HepG2 (cell line): ENCODE measurements around the gene PLA2G4C. TPM values are rescaled to one million over a fixed set of nuclear protein-coding genes. Genes with fewer than 3 reads are reported as not detected.

ENCODE experiments used
- ATAC-seq: fragments of 200-7000 bp; cut with Tn5 transposase; 3 replicates; pipeline ENCODE4 v1.9.1; 2020; ENCODE audit warnings: mild to moderate bottlenecking, moderate library complexity
- BruUV-seq: library from RNA; stranded (reverse); fragments of 400-500 nt; replicated peaks from 2 replicates; lab custom pipeline; 2021; lab: Mats Ljungman, UMichigan
- CTCF ChIA-PET: fragments of 300-600 bp; formaldehyde crosslinking; extraction: SDS; loops from one replicate; lab custom pipeline; 2021; ENCODE audit warnings: low total read pairs, inconsistent platforms, low intra/inter-chr PET ratio; lab: Yijun Ruan, JAX
- POLR2A ChIA-PET: fragments of 350-600 bp; sonication (Branson Sonifier 250); formaldehyde crosslinking; loops from one replicate; lab custom pipeline; 2020; ENCODE audit warnings: antibody characterized with exemption, inconsistent platforms; lab: Yijun Ruan, JAX
- DNase-seq: peaks from one replicate; pipeline ENCODE4 v3.0.0-alpha.2; 2015; ENCODE audit warnings: low spot score
- FAIRE-seq: peaks from 3 replicates; lab custom pipeline; 2011; peaks lifted over from hg19 to GRCh38; lab: Jason Lieb, UNC
- H2AFZ ChIP-seq: one replicate; pipeline ENCODE4 v1.6.1; 2011; ENCODE audit warnings: low read length, inconsistent platforms
- H3K27ac ChIP-seq: fragments of 300-600 bp; 3 replicates; pipeline ENCODE4 v1.8.0; 2011; ENCODE audit warnings: mixed run types, mild to moderate bottlenecking, mixed read lengths, low read length, inconsistent platforms; ENCODE audit not compliant: insufficient read depth; ENCODE audit errors: extremely low read length
- H3K27me3 ChIP-seq, 2 experiments: fragments of 200-600 bp in 1 of 2; 2 replicates in 1 of 2; 3 replicates in 1 of 2; pipeline versions ENCODE4 v1.6.0 to v1.8.0; 2011; ENCODE audit warnings: low read length in 2 of 2, mild to moderate bottlenecking in 2 of 2, moderate library complexity in 2 of 2, inconsistent platforms in 1 of 2; ENCODE audit not compliant: insufficient read depth in 2 of 2, control insufficient read depth in 1 of 2
- H3K36me3 ChIP-seq, 2 experiments: fragments of 200-600 bp in 1 of 2; replicated peaks in 1 of 2; 2 replicates in 1 of 2; 3 replicates in 1 of 2; pipeline versions ENCODE4 v1.5.1 to v1.8.0; 2011; ENCODE audit warnings: low read length in 2 of 2, inconsistent platforms in 1 of 2; ENCODE audit not compliant: insufficient read depth in 2 of 2, control insufficient read depth in 1 of 2
- H3K4me1 ChIP-seq: 2 replicates; pipeline ENCODE4 v1.5.1; 2012; ENCODE audit warnings: low read length, inconsistent platforms; ENCODE audit not compliant: insufficient read depth
- H3K4me2 ChIP-seq: 2 replicates; pipeline ENCODE4 v1.6.0; 2011; ENCODE audit warnings: low read depth, low read length, inconsistent platforms
- H3K4me3 ChIP-seq, 3 experiments: fragments of 200-600 bp in 1 of 3; sonication (generic), shearing (Covaris generic) in 1 of 3; replicated peaks in 1 of 3; 2 replicates each; pipeline ENCODE4 v1.5.1; 2011 to 2016; ENCODE audit warnings: low read length in 3 of 3, inconsistent platforms in 2 of 3, low read depth in 2 of 3, mild to moderate bottlenecking in 2 of 3, control low read depth in 1 of 3, mixed read lengths in 1 of 3; ENCODE audit not compliant: insufficient read depth in 1 of 3
- H3K79me2 ChIP-seq: one replicate; pipeline ENCODE4 v1.6.1; 2011; ENCODE audit warnings: low read length, inconsistent platforms; ENCODE audit not compliant: insufficient read depth
- H3K9ac ChIP-seq: 2 replicates; pipeline ENCODE4 v1.6.0; 2011; ENCODE audit warnings: mild to moderate bottlenecking, low read depth, low read length, inconsistent platforms; ENCODE audit not compliant: insufficient read depth
- H3K9me3 ChIP-seq: 2 replicates; pipeline ENCODE4 v1.5.1; 2012; ENCODE audit warnings: mild to moderate bottlenecking, low read length
- H4K20me1 ChIP-seq: 2 replicates; pipeline ENCODE4 v1.6.0; 2011; ENCODE audit warnings: inconsistent platforms, mild to moderate bottlenecking, low read length, moderate library complexity; ENCODE audit not compliant: insufficient read depth
- GFI1 ChIP-seq: sonication (generic); formaldehyde crosslinking; IDR thresholded peaks from 2 replicates; pipeline ENCODE4 v1.5.0; 2020; ENCODE audit warnings: missing genetic modification reagents, mild to moderate bottlenecking, borderline replicate concordance
- HDAC2 ChIP-seq: sonication (generic); formaldehyde crosslinking; IDR thresholded peaks from 2 replicates; pipeline ENCODE4 v1.4.0; 2020; ENCODE audit warnings: missing genetic modification reagents
- HMGXB4 ChIP-seq, 2 experiments: sonication (generic) in 1 of 2; formaldehyde crosslinking in 1 of 2; IDR thresholded peaks; 2 replicates each; pipeline versions ENCODE4 v1.4.0 to v1.6.1; 2018 to 2020; ENCODE audit warnings: missing genetic modification reagents in 2 of 2, borderline replicate concordance in 1 of 2, low read depth in 1 of 2, mild to moderate bottlenecking in 1 of 2, missing biosample characterization in 1 of 2
- MIER3 ChIP-seq: IDR thresholded peaks from 2 replicates; pipeline ENCODE4 v1.6.1; 2016; ENCODE audit warnings: missing compliant biosample characterization, borderline replicate concordance
- MIXL1 ChIP-seq: IDR thresholded peaks from 2 replicates; pipeline ENCODE4 v1.6.1; 2016
- MYC ChIP-seq: sonication (generic); formaldehyde crosslinking; IDR thresholded peaks from 2 replicates; pipeline ENCODE4 v1.9.0; 2021; ENCODE audit warnings: missing genetic modification reagents, borderline replicate concordance
- NCOA2 ChIP-seq: sonication (generic); formaldehyde crosslinking; IDR thresholded peaks from 2 replicates; pipeline ENCODE4 v1.8.0; 2022; ENCODE audit warnings: inconsistent platforms
- PRDM10 ChIP-seq: sonication (generic); formaldehyde crosslinking; IDR thresholded peaks from 2 replicates; pipeline ENCODE4 v1.4.0; 2020; ENCODE audit warnings: low read depth, missing genetic modification reagents
- RFX1 ChIP-seq: fragments of 450-650 bp; IDR thresholded peaks from 2 replicates; pipeline ENCODE4 v1.6.1; 2017
- RXRA ChIP-seq: sonication (generic); formaldehyde crosslinking; IDR thresholded peaks from 2 replicates; pipeline ENCODE4 v1.5.1; 2020; ENCODE audit warnings: missing genetic modification reagents
- SMC3 ChIP-seq: IDR thresholded peaks from 2 replicates; pipeline ENCODE4 v1.6.1; 2011; ENCODE audit warnings: low read length, improper control_type of control experiment
- SNAPC2 ChIP-seq: sonication (generic); formaldehyde crosslinking; IDR thresholded peaks from 2 replicates; pipeline ENCODE4 v1.8.1; 2022; ENCODE audit warnings: mild to moderate bottlenecking, missing genetic modification reagents
- ZNF451 ChIP-seq: sonication (generic); formaldehyde crosslinking; IDR thresholded peaks from 2 replicates; pipeline ENCODE4 v1.5.0; 2020; ENCODE audit warnings: mild to moderate bottlenecking, missing genetic modification reagents
- ZNF678 ChIP-seq: sonication (generic); formaldehyde crosslinking; IDR thresholded peaks from 2 replicates; pipeline ENCODE4 v1.4.0; 2020; ENCODE audit warnings: mild to moderate bottlenecking, missing genetic modification reagents
- ZNF839 ChIP-seq: sonication (generic); formaldehyde crosslinking; IDR thresholded peaks from 2 replicates; pipeline ENCODE4 v1.4.0; 2020; ENCODE audit warnings: missing genetic modification reagents, mild to moderate bottlenecking, borderline replicate concordance
- ZSCAN29 ChIP-seq: sonication (generic); formaldehyde crosslinking; conservative IDR thresholded peaks from 2 replicates; pipeline ENCODE4 v1.4.0; 2020; ENCODE audit warnings: mild to moderate bottlenecking, missing genetic modification reagents
- WGBS: methylation state at CpG from one replicate; pipeline ENCODE4 v1.1.6; 2017; ENCODE audit warnings: low lambda C conversion rate; 5-methylcytosine and 5-hydroxymethylcytosine counted together
- in situ Hi-C: cut with HindIII; loops from 2 replicates; pipeline ENCODE4 v1.10.0; 2017; ENCODE audit warnings: low pct_unique_long_range_greater_than_20kb; ENCODE audit not compliant: extremely low pct_ligation_motif_present
- intact Hi-C: fragments of 100-400 bp; cut with micrococcal nuclease; formaldehyde crosslinking; loops from one replicate; pipeline ENCODE4 v1.10.0; 2022; ENCODE audit not compliant: unreplicated experiment
- polyA plus RNA-seq, 8 experiments: library from polyadenylated mRNA; depleted of rRNA in 3 of 8; stranded (reverse) in 7 of 8; unstranded in 1 of 8; fragments of >200 nt; fragmentation: Illumina TruSeq in 4 of 8; extraction: Trizol in 4 of 8; gene quantifications; 2 replicates each; pipeline versions ENCODE4 v1.2.1 to v1.2.3, GENCODE V29; 2011 to 2016; ENCODE audit warnings: low read depth in 4 of 8, missing spikeins in 1 of 8, mixed read lengths in 1 of 8; ENCODE audit not compliant: insufficient read depth in 1 of 8
- total RNA-seq, 5 experiments: library from RNA; depleted of rRNA; stranded (reverse); fragments of >200 nt; fragmentation: Illumina TruSeq; extraction: Trizol; gene quantifications; 2 replicates each; pipeline ENCODE4 v1.2.3, GENCODE V29; 2016; ENCODE audit warnings: low read depth in 1 of 5
- TF ChIP-seq, protein P1 (sequence below): sonication (generic); formaldehyde crosslinking; IDR thresholded peaks from 2 replicates; pipeline ENCODE4 v1.8.0; 2022; ENCODE audit warnings: missing genetic modification reagents, mild to moderate bottlenecking, inconsistent platforms, borderline replicate concordance
- TF ChIP-seq, protein P2 (sequence below): sonication (generic); formaldehyde crosslinking; IDR thresholded peaks from 2 replicates; pipeline ENCODE4 v1.5.1; 2020; ENCODE audit warnings: missing genetic modification reagents, mild to moderate bottlenecking, borderline replicate concordance

Gene PLA2G4C
- total and polyA plus RNA-seq, 2 of the 13 experiments (the other 11 are each of a cell fraction or from before 2014, with no cell fraction given), result 1.6 to 1.7 TPM

GRCh38 chr19:48023011-48023410, 87.6 kb downstream of the PLA2G4C start (continued):
- TF ChIP-seq HMGXB4 (CRISPR knock-in tag; IDR thresholded peaks at IDR 0.05; ENCODE audit: borderline replicate concordance in 1 of 2, low read depth in 1 of 2), result no peak
- TF ChIP-seq SMC3, result no peak
- TF ChIP-seq, protein P1, sequence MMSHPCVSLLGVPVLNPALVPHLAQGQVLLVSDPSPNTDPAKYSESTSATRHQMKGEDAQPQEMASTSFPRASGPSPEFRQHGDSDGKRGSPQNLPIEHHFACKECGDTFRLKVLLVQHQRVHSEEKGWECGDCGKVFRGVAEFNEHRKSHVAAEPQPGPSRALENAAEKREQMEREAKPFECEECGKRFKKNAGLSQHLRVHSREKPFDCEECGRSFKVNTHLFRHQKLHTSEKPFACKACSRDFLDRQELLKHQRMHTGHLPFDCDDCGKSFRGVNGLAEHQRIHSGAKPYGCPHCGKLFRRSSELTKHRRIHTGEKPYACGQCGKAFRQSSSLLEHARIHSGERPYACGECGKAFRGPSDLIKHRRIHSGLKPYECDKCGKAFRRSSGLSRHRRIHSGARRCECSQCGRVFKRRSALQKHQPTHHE (CRISPR knock-in tag), result no peak
- no peak for TF ChIP-seq RFX1
- TF ChIP-seq GFI1 (CRISPR knock-in tag), result no peak
- TF ChIP-seq, protein P2, sequence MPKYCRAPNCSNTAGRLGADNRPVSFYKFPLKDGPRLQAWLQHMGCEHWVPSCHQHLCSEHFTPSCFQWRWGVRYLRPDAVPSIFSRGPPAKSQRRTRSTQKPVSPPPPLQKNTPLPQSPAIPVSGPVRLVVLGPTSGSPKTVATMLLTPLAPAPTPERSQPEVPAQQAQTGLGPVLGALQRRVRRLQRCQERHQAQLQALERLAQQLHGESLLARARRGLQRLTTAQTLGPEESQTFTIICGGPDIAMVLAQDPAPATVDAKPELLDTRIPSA (CRISPR knock-in tag), result no peak

- ChIA-PET CTCF (no interaction called here), POLR2A (no interaction called here)
- no peak for ATAC-seq
- DNase-seq, result no peak
- in situ Hi-C loops, result no loop called here
- intact Hi-C loops, result no loop called here
- H2AFZ ChIP-seq, result no peak overlapping the region
- no peak overlapping the region for H3K27ac ChIP-seq
- BruUV-seq, result no TSS peak
- H4K20me1 ChIP-seq, result no peaks in the 10 kb centered on the region
- H3K9me3 ChIP-seq, result no peaks in the 10 kb centered on the region
- WGBS, result 80% methylated on average over 3 of the region's 3 CpGs
- H3K79me2 ChIP-seq, result no peaks in the 10 kb centered on the region
- H3K4me2 ChIP-seq, result no peak overlapping the region
- H3K9ac ChIP-seq, result no peak overlapping the region
- H3K4me3 ChIP-seq, result no peak overlapping the region
- no peak for FAIRE-seq
- no peaks in the 10 kb centered on the region for H3K36me3 ChIP-seq
- H3K4me1 ChIP-seq, result no peaks in the 10 kb centered on the region
- H3K27me3 ChIP-seq, result peaks cover 1 to 21% of the 10 kb centered on the region in 2 experiments; a peak in 3 of 5 replicates
- no peak for TF ChIP-seq MYC (CRISPR knock-in tag)
- no peak for TF ChIP-seq SNAPC2 (CRISPR knock-in tag)
- no peak for TF ChIP-seq RXRA (CRISPR knock-in tag)
- no peak for TF ChIP-seq ZSCAN29
- TF ChIP-seq MIER3 (CRISPR knock-in tag), result no peak
- TF ChIP-seq ZNF678 (CRISPR knock-in tag), result no peak
- no peak for TF ChIP-seq NCOA2
- TF ChIP-seq ZNF451 (CRISPR knock-in tag), result no peak
- no peak for TF ChIP-seq MIXL1
- no peak for TF ChIP-seq PRDM10
- no peak for TF ChIP-seq HDAC2
- no peak for TF ChIP-seq ZNF839 (CRISPR knock-in tag)
These were observed 89.9 kb downstream of the PLA2G4C start for GRCh38 chr19:48020686-48021085.
